Karpas-422 (cell line): Measurements from ENCODE around the gene SLC22A17. TPM values are rescaled to one million over a fixed set of nuclear protein-coding genes. Genes with fewer than 3 reads are reported as not detected.
"Not testable (repeated sequence)": the region's sequence is repeated elsewhere in the genome, so short reads cannot be mapped to it uniquely, and the experiment has no call there.

ENCODE experiments used
- DNase-seq: peaks from one replicate; pipeline ENCODE4 v3.0.0-alpha.2; 2015
- H2AFZ ChIP-seq: fragments of 200-600 bp; sonication (generic); 2 replicates; pipeline ENCODE4 v1.6.1; 2014; ENCODE audit warnings: antibody characterized with exemption, low read length, mixed read lengths
- H3K27ac ChIP-seq: fragments of 200-600 bp; sonication (generic); 2 replicates; pipeline ENCODE4 v1.5.1; 2014; ENCODE audit warnings: mild to moderate bottlenecking, low read length, moderate library complexity
- H3K27me3 ChIP-seq: fragments of 200-600 bp; sonication (generic); 2 replicates; pipeline ENCODE4 v1.6.1; 2014; ENCODE audit warnings: low read length, mixed read lengths
- H3K36me3 ChIP-seq: fragments of 200-600 bp; sonication (generic); 2 replicates; pipeline ENCODE4 v1.6.1; 2014; ENCODE audit warnings: low read length, mixed read lengths; ENCODE audit not compliant: insufficient read depth
- H3K4me1 ChIP-seq: fragments of 200-600 bp; sonication (generic); 2 replicates; pipeline ENCODE4 v1.6.1; 2014; ENCODE audit warnings: mild to moderate bottlenecking, low read length, mixed read lengths
- H3K4me2 ChIP-seq: fragments of 200-600 bp; sonication (generic); 2 replicates; pipeline ENCODE4 v1.6.1; 2014; ENCODE audit warnings: low read length, low read depth, mild to moderate bottlenecking; ENCODE audit not compliant: poor library complexity, severe bottlenecking
- H3K4me3 ChIP-seq: fragments of 200-600 bp; sonication (generic); 2 replicates; pipeline ENCODE4 v1.5.1; 2014; ENCODE audit warnings: mild to moderate bottlenecking, antibody characterized with exemption, low read length, mixed read lengths
- H3K79me2 ChIP-seq: fragments of 200-600 bp; sonication (generic); 2 replicates; pipeline ENCODE4 v1.6.1; 2014; ENCODE audit warnings: mild to moderate bottlenecking, low read length, mixed read lengths
- H3K9ac ChIP-seq: fragments of 200-600 bp; sonication (generic); 2 replicates; pipeline ENCODE4 v1.6.0; 2014; ENCODE audit warnings: low read length
- H3K9me2 ChIP-seq: fragments of 200-600 bp; sonication (generic), shearing (Covaris generic); replicated peaks from 2 replicates; pipeline ENCODE4 v1.6.0; 2014; ENCODE audit warnings: mild to moderate bottlenecking, low read length, moderate library complexity; ENCODE audit not compliant: insufficient read depth
- H3K9me3 ChIP-seq: fragments of 300-700, 200-600 bp; sonication (generic); 2 replicates; pipeline ENCODE4 v1.6.1; 2014; ENCODE audit warnings: low read length, mixed read lengths
- H4K20me1 ChIP-seq: fragments of 200-600 bp; sonication (generic); 2 replicates; pipeline ENCODE4 v1.6.1; 2014; ENCODE audit warnings: mild to moderate bottlenecking, antibody characterized with exemption, low read length, low read depth; ENCODE audit not compliant: insufficient read depth
- total RNA-seq: library from RNA; depleted of rRNA; stranded (reverse); fragments of >200 nt; shearing (Covaris generic); gene quantifications from 2 replicates; pipeline ENCODE4 v1.2.3, GENCODE V29; 2014; ENCODE audit warnings: low replicate concordance

SLC22A17 gene
- total RNA-seq, 1 experiment from 2014 or later, result not detected

DNA sequence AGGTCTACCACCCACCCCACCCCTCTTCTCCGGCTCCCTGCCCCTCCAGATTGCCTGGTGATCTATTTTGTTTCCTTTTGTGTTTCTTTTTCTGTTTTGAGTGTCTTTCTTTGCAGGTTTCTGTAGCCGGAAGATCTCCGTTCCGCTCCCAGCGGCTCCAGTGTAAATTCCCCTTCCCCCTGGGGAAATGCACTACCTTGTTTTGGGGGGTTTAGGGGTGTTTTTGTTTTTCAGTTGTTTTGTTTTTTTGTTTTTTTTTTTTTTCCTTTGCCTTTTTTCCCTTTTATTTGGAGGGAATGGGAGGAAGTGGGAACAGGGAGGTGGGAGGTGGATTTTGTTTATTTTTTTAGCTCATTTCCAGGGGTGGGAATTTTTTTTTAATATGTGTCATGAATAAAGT is 26.9 kb downstream of the SLC22A17 start:
- H3K9ac ChIP-seq, DNase-seq, H2AFZ ChIP-seq, H3K4me2 ChIP-seq, H3K27ac ChIP-seq, H3K4me3 ChIP-seq, H4K20me1 ChIP-seq, H3K9me3 ChIP-seq, H3K9me2 ChIP-seq, H3K27me3 ChIP-seq: not testable (repeated sequence)
- peaks cover 23% of the 10 kb centered on the region for H3K4me1 ChIP-seq
- H3K79me2 ChIP-seq, result peaks cover 26% of the 10 kb centered on the region
- peaks cover 28% of the 10 kb centered on the region for H3K36me3 ChIP-seq

DNA sequence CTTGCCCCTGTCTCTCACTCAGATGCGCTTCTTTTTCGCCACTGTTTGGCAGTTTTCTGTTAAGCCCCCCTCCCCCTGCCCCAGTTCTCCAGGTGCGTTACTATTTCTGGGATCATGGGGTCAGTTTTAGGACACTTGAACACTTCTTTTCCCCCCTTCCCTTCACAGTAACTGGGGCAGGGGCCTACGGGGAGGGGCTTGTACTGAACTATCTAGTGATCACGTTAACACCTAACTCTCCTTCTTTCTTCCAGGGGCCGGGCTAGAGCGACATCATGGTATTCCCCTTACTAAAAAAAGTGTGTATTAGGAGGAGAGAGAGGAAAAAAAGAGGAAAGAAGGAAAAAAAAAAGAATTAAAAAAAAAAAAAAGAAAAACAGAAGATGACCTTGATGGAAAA is 27.7 kb downstream of the SLC22A17 start:
- Histone ChIP-seq H4K20me1 (peaks cover 6% of the 10 kb centered on the region; the same call in 1 of the 2 replicates), H3K36me3 (peaks cover 28% of the 10 kb centered on the region), H3K4me1 (peaks cover 31% of the 10 kb centered on the region), H3K9me3 (no peaks in the 10 kb centered on the region), H3K27ac (no peak overlapping the region), H3K27me3 (no peaks in the 10 kb centered on the region), H3K9ac (no peak overlapping the region), H3K79me2 (peaks cover 30% of the 10 kb centered on the region), H3K4me2 (no peak overlapping the region), H2AFZ (no peak overlapping the region), H3K4me3 (no peak overlapping the region), H3K9me2 (no peaks in the 10 kb centered on the region)
- no peak for DNase-seq

- Histone ChIP-seq H2AFZ (no peak overlapping the region), H3K79me2 (peaks cover 30% of the 10 kb centered on the region), H3K27me3 (no peaks in the 10 kb centered on the region), H3K9ac (no peak overlapping the region), H3K4me3 (no peak overlapping the region), H3K9me3 (no peaks in the 10 kb centered on the region), H3K36me3 (peaks cover 28% of the 10 kb centered on the region), H4K20me1 (peaks cover 6% of the 10 kb centered on the region; the same call in 1 of the 2 replicates), H3K9me2 (no peaks in the 10 kb centered on the region), H3K27ac (no peak overlapping the region), H3K4me1 (peaks cover 34% of the 10 kb centered on the region), H3K4me2 (no peak overlapping the region)
- no peak for DNase-seq
These were observed 28.2 kb downstream of the SLC22A17 start for GRCh38 chr14:23324455-23324846.

- peaks cover 30% of the 10 kb centered on the region for H3K79me2 ChIP-seq
- peaks cover 6% of the 10 kb centered on the region; the same call in 1 of the 2 replicates for H4K20me1 ChIP-seq
- H3K9me3 ChIP-seq, result no peaks in the 10 kb centered on the region
- H3K27ac ChIP-seq, result no peak overlapping the region; the same call in 1 of the 2 replicates
- H3K9me2 ChIP-seq, result no peaks in the 10 kb centered on the region
- H3K4me3 ChIP-seq, result no peak overlapping the region
- H3K4me2 ChIP-seq, result peak overlapping the region; percentile 85
- no peaks in the 10 kb centered on the region for H3K27me3 ChIP-seq
- no peak overlapping the region for H2AFZ ChIP-seq
- DNase-seq, result no peak
- peaks cover 34% of the 10 kb centered on the region for H3K4me1 ChIP-seq
- no peak overlapping the region for H3K9ac ChIP-seq
- H3K36me3 ChIP-seq, result peaks cover 28% of the 10 kb centered on the region
These were observed 28.7 kb downstream of the SLC22A17 start for GRCh38 chr14:23323838-23324454.

DNA sequence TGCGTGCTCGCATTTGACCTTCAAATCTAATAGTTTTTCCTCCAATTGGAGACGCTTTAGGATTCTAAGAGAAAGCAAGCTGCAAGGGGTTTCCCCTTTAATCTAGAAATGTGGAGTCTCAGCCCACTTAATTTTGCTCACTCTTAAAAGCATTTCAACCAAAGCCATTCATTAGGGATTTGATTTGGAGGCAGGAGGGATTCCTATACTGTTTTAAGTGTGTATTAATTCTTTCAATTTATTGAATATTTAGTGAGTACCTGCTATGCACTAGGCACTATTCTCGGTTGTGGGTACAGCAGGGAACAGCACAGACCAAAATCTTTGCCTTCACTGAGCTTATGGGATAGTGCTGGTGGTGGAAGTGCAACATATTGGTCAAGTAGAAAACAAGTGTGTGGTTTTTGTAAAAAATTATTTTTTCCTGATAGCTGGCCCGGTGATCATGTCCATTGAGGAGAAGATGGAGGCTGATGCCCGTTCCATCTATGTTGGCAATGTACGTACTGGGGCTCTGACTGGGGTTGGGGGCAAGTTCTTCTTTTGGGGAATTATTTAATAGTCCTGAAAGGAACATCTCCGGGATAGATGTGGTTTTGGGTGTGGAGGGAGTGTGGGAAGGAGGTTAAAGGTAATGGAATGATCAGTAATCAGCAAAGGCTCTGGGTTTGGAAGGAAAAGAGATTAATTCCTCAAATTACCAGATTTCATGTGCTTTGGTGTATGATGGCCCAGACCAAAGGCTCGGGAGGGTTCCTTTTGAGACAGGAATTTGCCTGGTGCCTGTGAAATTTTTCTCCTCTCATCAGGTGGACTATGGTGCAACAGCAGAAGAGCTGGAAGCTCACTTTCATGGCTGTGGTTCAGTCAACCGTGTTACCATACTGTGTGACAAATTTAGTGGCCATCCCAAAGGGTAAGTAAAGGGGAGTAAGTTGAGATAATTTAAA is 29.8 kb downstream of the SLC22A17 start:
- Histone ChIP-seq H3K27ac (peak overlapping the region; percentile 59), H3K9me3 (no peaks in the 10 kb centered on the region), H3K36me3 (peaks cover 28% of the 10 kb centered on the region), H3K79me2 (peaks cover 30% of the 10 kb centered on the region), H3K4me3 (peak overlapping the region; percentile 86), H3K4me1 (peaks cover 34% of the 10 kb centered on the region), H3K9ac (peak overlapping the region; percentile 92), H4K20me1 (peaks cover 6% of the 10 kb centered on the region; the same call in 1 of the 2 replicates), H3K4me2 (peak overlapping the region; percentile 85), H3K27me3 (no peaks in the 10 kb centered on the region), H3K9me2 (no peaks in the 10 kb centered on the region), H2AFZ (no peak overlapping the region)
- DNase-seq, result no peak

DNA sequence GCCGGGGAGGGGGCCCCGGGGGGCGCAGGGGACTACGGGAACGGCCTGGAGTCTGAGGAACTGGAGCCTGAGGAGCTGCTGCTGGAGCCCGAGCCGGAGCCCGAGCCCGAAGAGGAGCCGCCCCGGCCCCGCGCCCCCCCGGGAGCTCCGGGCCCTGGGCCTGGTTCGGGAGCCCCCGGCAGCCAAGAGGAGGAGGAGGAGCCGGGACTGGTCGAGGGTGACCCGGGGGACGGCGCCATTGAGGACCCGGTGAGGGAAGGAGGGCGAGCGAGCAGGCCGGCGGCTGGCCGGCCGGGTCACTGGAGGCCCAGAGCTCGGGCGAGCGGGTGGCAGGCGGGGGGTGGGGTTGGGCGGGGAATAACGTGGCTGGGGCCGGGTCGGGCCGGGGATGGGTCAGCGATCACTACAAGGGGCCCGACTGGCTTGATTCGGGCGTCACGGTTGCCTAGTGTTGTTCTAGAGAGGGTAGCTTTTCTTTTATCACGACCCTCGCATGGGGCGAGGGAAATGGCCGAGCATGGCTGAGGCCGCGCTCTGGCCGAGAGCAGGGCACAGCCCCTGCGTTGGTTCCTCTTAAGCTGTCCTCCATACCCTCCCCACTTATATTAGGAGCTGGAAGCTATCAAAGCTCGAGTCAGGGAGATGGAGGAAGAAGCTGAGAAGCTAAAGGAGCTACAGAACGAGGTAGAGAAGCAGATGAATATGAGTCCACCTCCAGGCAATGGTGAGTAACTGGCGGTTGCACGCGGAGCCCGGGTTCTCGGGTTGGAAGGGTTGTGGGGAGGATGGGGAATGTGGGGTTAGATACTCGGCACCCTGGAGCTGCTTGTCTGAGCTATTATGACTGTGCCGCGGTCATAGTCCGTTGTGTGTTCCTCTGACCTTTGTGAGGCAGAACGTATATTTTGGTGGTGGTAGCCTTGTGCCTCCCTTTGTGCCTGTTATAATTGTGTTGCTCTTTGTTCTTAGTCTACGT is 30.8 kb downstream of the SLC22A17 start:
- H3K79me2 ChIP-seq, result peaks cover 30% of the 10 kb centered on the region
- DNase-seq, result peak; percentile 83
- peak overlapping the region; percentile 92 for H3K9ac ChIP-seq
- peak overlapping the region; percentile 59 for H3K27ac ChIP-seq
- H3K4me3 ChIP-seq, result peak overlapping the region; percentile 86
- H3K4me1 ChIP-seq, result peaks cover 34% of the 10 kb centered on the region
- H3K4me2 ChIP-seq, result peak overlapping the region; percentile 85
- H3K36me3 ChIP-seq, result peaks cover 28% of the 10 kb centered on the region
- H3K9me3 ChIP-seq, result no peaks in the 10 kb centered on the region
- H2AFZ ChIP-seq, result no peak overlapping the region
- no peaks in the 10 kb centered on the region for H3K27me3 ChIP-seq
- H4K20me1 ChIP-seq, result peaks cover 6% of the 10 kb centered on the region; the same call in 1 of the 2 replicates
- no peaks in the 10 kb centered on the region for H3K9me2 ChIP-seq

- H3K9ac ChIP-seq, result peak within 1 kb of the TSS; percentile 92
- H3K4me1 ChIP-seq, result peaks cover 34% of the 10 kb centered on the region
- H3K9me2 ChIP-seq, result no peaks in the 10 kb centered on the region
- peak; percentile 100 for DNase-seq
- H3K79me2 ChIP-seq, result peaks cover 30% of the 10 kb centered on the region
- peaks cover 6% of the 10 kb centered on the region; the same call in 1 of the 2 replicates for H4K20me1 ChIP-seq
- H3K4me2 ChIP-seq, result peak within 1 kb of the TSS; percentile 85
- peaks cover 28% of the 10 kb centered on the region for H3K36me3 ChIP-seq
- H3K27me3 ChIP-seq, result no peaks in the 10 kb centered on the region
- peak within 1 kb of the TSS; percentile 59 for H3K27ac ChIP-seq
- H3K9me3 ChIP-seq, result no peaks in the 10 kb centered on the region
- H2AFZ ChIP-seq, result 0 out of 2 replicates have a peak within 1 kb of the TSS, but pooled peaks have one; percentile 8
- peak within 1 kb of the TSS; percentile 86 for H3K4me3 ChIP-seq
These were observed 31.8 kb downstream of the SLC22A17 start, which contains the start of gene PABPN1 for GRCh38 chr14:23320584-23321571. Gene PABPN1 (plus strand): TSS chr14:23321457. CDS start chr14:23321470, 13 bp downstream.
